Stimulated activated CD4-positive, alpha-beta T cell treated with anti-CD3 and anti-CD28 coated beads, Interleukin-1b, Interleukin-23, amount 100 ng/mL, for 1 hour (primary cell): ENCODE measurements around the gene SDR42E2.
"Not testable (repeated sequence)": the region's sequence is repeated elsewhere in the genome, so short reads cannot be mapped to it uniquely, and the experiment has no call there.

ENCODE experiments used
- DNase-seq, 2 donors: peaks; one replicate each; pipeline ENCODE4 v3.0.0-alpha.2; 2020; ENCODE audit warnings: low read depth in 2 of 2

The SDR42E2 gene

GRCh38 chr16:22213801-22214200 lies 51.5 kb downstream of the SDR42E2 start:
- DNase-seq: no peak

DNA sequence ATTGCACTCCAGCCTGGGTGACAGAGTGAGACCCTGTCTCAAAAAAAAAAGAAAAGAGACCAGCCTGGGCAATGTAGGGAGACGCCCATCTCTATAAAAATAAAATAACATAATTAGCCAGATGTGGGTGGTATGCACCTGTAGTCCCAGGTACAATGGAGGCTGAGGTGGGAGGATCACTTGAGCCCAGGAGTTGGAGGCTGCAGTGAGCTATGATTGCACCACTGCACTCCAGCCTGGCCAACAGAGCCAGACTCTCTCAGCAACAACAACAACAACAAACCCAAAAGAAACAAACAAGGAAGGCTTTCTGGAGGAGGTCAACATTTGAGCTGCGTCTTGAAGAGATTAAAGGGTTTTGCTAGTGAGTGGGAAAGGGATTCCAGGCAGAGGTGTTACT lies 52.1 kb downstream of the SDR42E2 start:
- no peak for DNase-seq

- DNase-seq: no peak
These were observed 52.6 kb downstream of the SDR42E2 start for GRCh38 chr16:22214889-22215288.

GRCh38 chr16:22216191-22216831 lies 54.0 kb downstream of the SDR42E2 start:
- DNase-seq: no peak

- not testable (repeated sequence) for DNase-seq
These were observed 54.5 kb downstream of the SDR42E2 start for GRCh38 chr16:22216832-22217225.

GRCh38 chr16:22217890-22218730 lies 55.8 kb downstream of the SDR42E2 start:
- no peak for DNase-seq

- no peak for DNase-seq
These were observed 57.2 kb downstream of the SDR42E2 start for GRCh38 chr16:22219389-22220068.

GRCh38 chr16:22220069-22220440 lies 57.7 kb downstream of the SDR42E2 start:
- DNase-seq: no peak

- DNase-seq: no peak
These were observed 58.4 kb downstream of the SDR42E2 start for GRCh38 chr16:22220714-22221113.

GRCh38 chr16:22222006-22222405 lies 59.7 kb downstream of the SDR42E2 start:
- DNase-seq: no peak

- DNase-seq: no peak
These were observed 60.7 kb downstream of the SDR42E2 start for GRCh38 chr16:22222998-22223397.

GRCh38 chr16:22225060-22225459 lies 62.8 kb downstream of the SDR42E2 start:
- DNase-seq: no peak

DNA sequence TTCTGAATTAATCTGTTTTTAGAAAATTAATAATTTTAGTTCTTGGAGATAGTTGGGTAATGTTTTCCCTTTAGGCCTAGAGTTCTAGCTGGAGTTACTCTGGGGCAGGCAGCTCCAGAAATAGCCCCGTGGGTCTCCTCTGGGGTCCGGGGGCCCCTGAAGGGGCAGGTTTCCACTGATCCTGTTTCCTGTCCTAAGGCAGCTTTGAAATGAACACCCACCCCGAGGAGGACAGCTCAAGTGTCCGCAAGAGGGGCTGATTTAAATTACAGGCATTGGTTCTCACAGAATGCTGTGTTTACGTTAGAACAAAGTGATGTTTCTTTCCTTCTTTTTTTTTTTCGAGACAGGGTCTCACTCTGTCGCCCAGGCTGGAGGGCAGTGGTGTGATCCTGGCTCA lies 67.6 kb downstream of the SDR42E2 start:
- no peak for DNase-seq

GRCh38 chr16:22232277-22233036 lies 70.2 kb downstream of the SDR42E2 start:
- no peak for DNase-seq

DNA sequence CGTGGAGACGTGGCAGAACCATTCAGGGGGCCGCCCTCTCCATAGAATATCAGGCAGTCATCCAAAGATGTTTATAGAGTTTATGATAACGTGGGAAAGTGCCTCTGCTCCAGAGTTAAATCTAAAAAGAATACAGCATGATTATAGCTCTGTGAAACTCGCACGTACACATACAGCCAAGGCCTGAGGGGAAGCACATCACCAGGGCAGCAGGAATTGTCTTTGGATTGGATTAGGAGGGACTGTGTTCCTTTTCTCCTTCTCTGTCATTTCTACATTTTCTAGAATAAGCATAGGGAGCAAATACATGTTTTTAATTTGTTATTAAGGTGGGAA lies 70.7 kb downstream of the SDR42E2 start:
- DNase-seq: no peak

DNA sequence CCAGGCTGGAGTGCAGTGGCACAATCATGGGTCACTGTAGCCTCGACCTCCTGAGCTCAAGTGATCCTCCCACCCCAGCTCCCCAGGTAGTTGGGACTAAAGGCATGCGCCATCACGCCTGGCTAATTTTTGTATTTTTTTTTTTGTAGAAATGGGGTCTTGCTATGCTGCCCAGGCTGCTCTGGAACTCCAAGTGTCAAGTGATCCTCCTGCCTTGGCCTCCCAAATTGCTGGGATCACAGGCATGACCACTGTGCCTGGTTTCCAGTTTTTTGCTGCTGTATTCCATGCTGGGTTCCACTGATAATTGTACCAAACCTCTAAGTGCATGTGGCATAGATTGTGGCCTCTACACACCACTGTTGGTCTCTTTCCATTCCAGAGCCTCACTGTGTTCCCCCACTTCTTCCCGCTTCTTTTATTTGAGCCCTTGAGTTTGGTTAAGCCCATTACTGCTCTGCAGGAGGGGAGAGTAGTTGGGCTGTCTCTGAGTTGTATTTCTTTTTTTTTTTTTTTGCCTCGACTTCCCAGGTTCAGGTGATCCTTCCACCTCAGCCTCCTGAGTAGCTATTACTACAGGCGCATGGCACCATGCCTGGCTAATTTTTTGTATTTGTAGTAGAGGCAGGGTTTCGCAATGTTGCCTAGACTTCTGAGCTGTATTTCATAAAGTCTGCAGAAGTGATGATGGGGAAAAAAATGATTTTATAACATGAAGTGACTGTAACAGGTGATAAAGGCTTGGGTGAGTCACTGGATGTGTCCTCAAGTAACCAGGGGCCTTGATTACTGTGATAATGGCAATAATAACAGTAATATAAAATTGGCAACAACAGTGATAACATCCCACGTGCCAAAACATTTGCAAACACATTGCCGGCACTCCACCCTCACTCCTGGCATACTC lies 73.8 kb downstream of the SDR42E2 start:
- DNase-seq: no peak

- DNase-seq: no peak
These were observed 77.0 kb downstream of the SDR42E2 start for GRCh38 chr16:22239131-22239805.

- DNase-seq: no peak
These were observed 77.9 kb downstream of the SDR42E2 start for GRCh38 chr16:22240023-22240710.
